Loucy (cell line): ENCODE results near the gene PPFIA1.

ENCODE experiments used
- H2AFZ ChIP-seq: fragments of 200-600 bp; sonication (generic); 2 replicates; pipeline ENCODE4 v1.6.0; 2016; ENCODE audit warnings: antibody characterized with exemption, mild to moderate bottlenecking, low read length, moderate library complexity
- H3F3A ChIP-seq: fragments of 200-600 bp; 2 replicates; pipeline ENCODE4 v1.6.0; 2016; ENCODE audit warnings: antibody characterized with exemption, low read depth, mild to moderate bottlenecking
- H3K27me3 ChIP-seq: fragments of 200-600 bp; sonication (generic); 2 replicates; pipeline ENCODE4 v1.6.1; 2014; ENCODE audit warnings: low read length, mild to moderate bottlenecking; ENCODE audit not compliant: insufficient read depth, poor library complexity, severe bottlenecking
- H3K36me3 ChIP-seq: fragments of 200-600 bp; sonication (generic); 2 replicates; pipeline ENCODE4 v1.6.1; 2016; ENCODE audit warnings: low read length; ENCODE audit not compliant: insufficient read depth
- H3K4me1 ChIP-seq: fragments of 200-600 bp; sonication (generic); 2 replicates; pipeline ENCODE4 v1.5.1; 2014; ENCODE audit warnings: low read length, mild to moderate bottlenecking; ENCODE audit not compliant: insufficient read depth, poor library complexity, severe bottlenecking
- H3K4me2 ChIP-seq: fragments of 200-600 bp; sonication (generic); 2 replicates; pipeline ENCODE4 v1.6.0; 2014; ENCODE audit warnings: antibody characterized with exemption, low read length, low read depth, mild to moderate bottlenecking; ENCODE audit not compliant: poor library complexity, severe bottlenecking
- H3K4me3 ChIP-seq: fragments of 200-600 bp; sonication (generic); 2 replicates; pipeline ENCODE4 v1.5.1; 2014; ENCODE audit warnings: low read length, mild to moderate bottlenecking, mixed read lengths; ENCODE audit not compliant: poor library complexity, severe bottlenecking
- H3K79me2 ChIP-seq: fragments of 200-600 bp; sonication (generic); 2 replicates; pipeline ENCODE4 v1.6.1; 2014; ENCODE audit warnings: low read length; ENCODE audit not compliant: insufficient read depth
- H3K9ac ChIP-seq: fragments of 200-600 bp; sonication (generic); 2 replicates; pipeline ENCODE4 v1.6.0; 2014; ENCODE audit warnings: mild to moderate bottlenecking, low read depth, low read length, moderate library complexity; ENCODE audit not compliant: poor library complexity, severe bottlenecking
- H3K9me2 ChIP-seq: fragments of 200-600 bp; sonication (generic); replicated peaks from 2 replicates; pipeline ENCODE4 v1.6.1; 2016; ENCODE audit warnings: low read depth, low read length, mixed read lengths
- H3K9me3 ChIP-seq: fragments of 200-600 bp; sonication (generic); 2 replicates; pipeline ENCODE4 v1.6.1; 2014; ENCODE audit warnings: mild to moderate bottlenecking, antibody characterized with exemption, low read length, low read depth; ENCODE audit not compliant: insufficient read depth
- H4K20me1 ChIP-seq: fragments of 200-600 bp; sonication (generic); 2 replicates; pipeline ENCODE4 v1.6.0; 2014; ENCODE audit warnings: antibody characterized with exemption, low read length, mild to moderate bottlenecking; ENCODE audit not compliant: insufficient read depth, poor library complexity, severe bottlenecking
- CTCF ChIP-seq: fragments of 200-600 bp; sonication (generic); conservative IDR thresholded peaks from 2 replicates; pipeline ENCODE4 v1.5.1; 2014; ENCODE audit warnings: mild to moderate bottlenecking, antibody characterized with exemption, low read length
- EZH2phosphoT487 ChIP-seq: fragments of 200-600 bp; IDR thresholded peaks from 2 replicates; pipeline ENCODE4 v1.6.1; 2018; ENCODE audit warnings: antibody characterized with exemption, mild to moderate bottlenecking, moderate library complexity, borderline replicate concordance

The PPFIA1 gene

DNA sequence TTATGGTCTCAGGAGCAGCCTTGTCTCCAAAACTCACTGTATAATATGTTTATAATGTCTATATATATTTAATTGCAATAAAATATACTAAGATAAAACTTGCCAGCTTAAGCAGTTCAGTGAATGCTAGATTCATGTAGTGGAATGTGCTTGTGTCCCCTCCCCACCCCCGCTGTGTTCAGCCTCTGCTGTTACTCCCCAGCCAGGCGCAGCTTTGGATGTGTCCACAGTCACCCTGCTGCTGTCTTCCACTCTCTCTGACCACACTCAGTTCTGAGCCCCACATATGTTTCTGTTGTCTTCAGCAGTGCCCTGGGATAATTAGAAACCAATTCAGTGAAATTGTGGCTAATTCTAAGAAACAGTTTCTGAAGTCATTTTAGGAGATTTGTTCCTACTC lies 52.2 kb downstream of the PPFIA1 start:
- Histone ChIP-seq H3K9me3 (no peaks in the 10 kb centered on the region), H3K79me2 (peaks cover 5% of the 10 kb centered on the region), H3K4me3 (no peak overlapping the region), H3F3A (no peaks in the 10 kb centered on the region), H3K4me2 (no peak overlapping the region), H4K20me1 (no peaks in the 10 kb centered on the region), H3K36me3 (peaks cover 64% of the 10 kb centered on the region; the same call in 1 of the 2 replicates), H3K27me3 (no peaks in the 10 kb centered on the region), H3K4me1 (no peaks in the 10 kb centered on the region), H3K9me2 (no peaks in the 10 kb centered on the region), H2AFZ (no peak overlapping the region), H3K9ac (no peak overlapping the region)
- no peak for TF ChIP-seq CTCF
- TF ChIP-seq EZH2phosphoT487: no peak

- Histone ChIP-seq H3K4me3 (no peak overlapping the region), H3K9me2 (no peaks in the 10 kb centered on the region), H4K20me1 (no peaks in the 10 kb centered on the region), H3F3A (no peaks in the 10 kb centered on the region), H3K9me3 (no peaks in the 10 kb centered on the region), H2AFZ (no peak overlapping the region), H3K4me2 (no peak overlapping the region), H3K4me1 (no peaks in the 10 kb centered on the region), H3K36me3 (peaks cover 69% of the 10 kb centered on the region), H3K9ac (no peak overlapping the region), H3K79me2 (no peaks in the 10 kb centered on the region), H3K27me3 (no peaks in the 10 kb centered on the region)
- TF ChIP-seq CTCF (no peak), EZH2phosphoT487 (no peak)
These were observed 53.3 kb downstream of the PPFIA1 start for GRCh38 chr11:70323806-70324205.

- H3K9me3 ChIP-seq: no peaks in the 10 kb centered on the region
- TF ChIP-seq CTCF (no peak), EZH2phosphoT487 (no peak)
These were observed 54.1 kb downstream of the PPFIA1 start for GRCh38 chr11:70324376-70325115.

More at GRCh38 chr11:70324376-70325115, 54.1 kb downstream of the PPFIA1 start:
- H3K36me3 ChIP-seq: peaks cover 69% of the 10 kb centered on the region
- H2AFZ ChIP-seq: no peak overlapping the region
- H3K9me2 ChIP-seq: no peaks in the 10 kb centered on the region
- no peaks in the 10 kb centered on the region for H3F3A ChIP-seq
- H3K79me2 ChIP-seq: no peaks in the 10 kb centered on the region
- H3K9ac ChIP-seq: no peak overlapping the region
- no peak overlapping the region for H3K4me3 ChIP-seq
- no peaks in the 10 kb centered on the region for H4K20me1 ChIP-seq
- H3K27me3 ChIP-seq: no peaks in the 10 kb centered on the region
- H3K4me2 ChIP-seq: no peak overlapping the region
- H3K4me1 ChIP-seq: no peaks in the 10 kb centered on the region
